Kidney (tissue), 14 donors: ENCODE measurements around the gene CARD10. TPM values are rescaled to one million over a fixed set of nuclear protein-coding genes. Genes with fewer than 3 reads are reported as not detected.

Source experiments
- DNase-seq, 5 donors: peaks; one replicate each; pipeline ENCODE4 v3.0.0-alpha.2; 2013 to 2020
- FAIRE-seq: peaks from 2 replicates; lab custom pipeline; 2012; peaks lifted over from hg19 to GRCh38; lab: Jason Lieb, UNC
- H3K27ac ChIP-seq, 2 donors: one replicate each; pipeline ENCODE4 v1.7.0; 2013; ENCODE audit warnings: low read depth in 2 of 2, low read length in 2 of 2, inconsistent platforms in 1 of 2
- H3K27me3 ChIP-seq: one replicate; pipeline ENCODE4 v1.7.1; 2013; ENCODE audit warnings: low read length, inconsistent platforms; ENCODE audit not compliant: control insufficient read depth, insufficient read depth
- H3K36me3 ChIP-seq, 3 donors: one replicate each; pipeline versions ENCODE4 v1.7.0 to v1.7.1; 2013; ENCODE audit warnings: low read length in 3 of 3, control low read depth in 1 of 3, inconsistent platforms in 1 of 3; ENCODE audit not compliant: insufficient read depth in 3 of 3, control insufficient read depth in 2 of 3
- H3K4me1 ChIP-seq, 3 donors: one replicate each; pipeline versions ENCODE4 v1.7.0 to v1.7.1; 2013; ENCODE audit warnings: low read length in 3 of 3, inconsistent platforms in 1 of 3, low read depth in 1 of 3; ENCODE audit not compliant: control insufficient read depth in 2 of 3, insufficient read depth in 2 of 3
- H3K4me3 ChIP-seq, 3 donors: one replicate each; pipeline versions ENCODE4 v1.7.0 to v1.8.1; 2013; ENCODE audit warnings: low read length in 3 of 3, control low read depth in 1 of 3, inconsistent platforms in 1 of 3
- H3K9ac ChIP-seq, 3 donors: one replicate each; pipeline versions ENCODE4 v1.7.0 to v1.7.1; 2013; ENCODE audit warnings: low read length in 3 of 3, control low read depth in 1 of 3, inconsistent platforms in 1 of 3
- H3K9me3 ChIP-seq, 3 donors: one replicate each; pipeline versions ENCODE4 v1.7.0 to v1.7.1; 2013; ENCODE audit warnings: low read length in 3 of 3, control low read depth in 1 of 3, inconsistent platforms in 1 of 3; ENCODE audit not compliant: control insufficient read depth in 2 of 3, insufficient read depth in 1 of 3
- CTCF ChIP-seq: IDR thresholded peaks from 3 replicates; pipeline ENCODE4 v1.5.1; 2012; ENCODE audit warnings: mild to moderate bottlenecking, moderate library complexity, borderline replicate concordance; ENCODE audit not compliant: insufficient read depth; ENCODE audit errors: extremely low read depth
- intact Hi-C: fragments of 100-400 bp; cut with DNase I; formaldehyde crosslinking; loops from one replicate; pipeline ENCODE4 v1.11.1; 2022
- polyA plus RNA-seq: library from polyadenylated mRNA; stranded (reverse); fragments of 350-450 nt; fragmentation: Illumina TruSeq; extraction: RNeasy Lipid Tissue Mini Kit (QIAGEN cat#74804); gene quantifications from one replicate; pipeline ENCODE4 v1.2.3, GENCODE V29; 2014; ENCODE audit warnings: low read depth, low replicate concordance; ENCODE audit not compliant: insufficient read depth
- total RNA-seq: library from RNA; stranded (reverse); fragmentation: NEBNext Ultra II Directional; extraction: Animal tissue kit (Norgen Biotek cat#: 25700); gene quantifications from one replicate; pipeline ENCODE4 v1.2.1, GENCODE V29; 2021
- donor health status: control.
- donor health status: control.
- donor health status: control.
- donor health status: control.
- donor health status: control.
- donor health status: DM: yes; HTN: yes; CAD: no.
- donor health status: Normal renal cell carcinoma (clear cell type).

Gene CARD10
- total and polyA plus RNA-seq, 2 donors from 2014 or later = 32.4 to 42.3 TPM

- peak overlapping the region; percentile 97 to 98 for H3K27ac ChIP-seq
- peaks cover 12 to 57% (median 24%) of the 10 kb centered on the region in 3 donors for H3K4me1 ChIP-seq
- H3K9ac ChIP-seq = peak overlapping the region; percentile 43 to 96 (median 93)
- FAIRE-seq = no peak
- no peaks in the 10 kb centered on the region for H3K27me3 ChIP-seq
- H3K36me3 ChIP-seq = peaks cover 0 to 5% (median 0%) of the 10 kb centered on the region in 3 donors
- DNase-seq = peak; percentile 95 to 97 (median 96)
- peak; percentile 58 for TF ChIP-seq CTCF
- H3K4me3 ChIP-seq = peak overlapping the region; percentile 62 to 69 (median 65)
- intact Hi-C loops = no loop called here
- H3K9me3 ChIP-seq = no peaks in the 10 kb centered on the region
These were observed 42.2 kb upstream of the CARD10 start for GRCh38 chr22:37561212-37562048.

GRCh38 chr22:37560608-37561211 lies 41.5 kb upstream of the CARD10 start:
- no peak for TF ChIP-seq CTCF
- FAIRE-seq = no peak
- no peaks in the 10 kb centered on the region for H3K9me3 ChIP-seq
- intact Hi-C loops = no loop called here
- H3K4me1 ChIP-seq = peaks cover 12 to 52% (median 24%) of the 10 kb centered on the region in 3 donors
- no peaks in the 10 kb centered on the region for H3K27me3 ChIP-seq
- H3K27ac ChIP-seq = peak overlapping the region; percentile 97 to 98
- peak overlapping the region; percentile 62 to 69 (median 65) for H3K4me3 ChIP-seq
- H3K36me3 ChIP-seq = peaks cover 0 to under 1% (median 0%) of the 10 kb centered on the region in 3 donors
- DNase-seq = peak; percentile 65 to 91 (median 81)
- peak overlapping the region; percentile 33 to 96 (median 93) for H3K9ac ChIP-seq

- Histone ChIP-seq H3K9me3 (no peaks in the 10 kb centered on the region), H3K9ac (peak within 1 kb of the TSS; percentile 33 to 96 (median 93)), H3K27ac (peak within 1 kb of the TSS; percentile 97 to 98), H3K4me1 (peaks cover 12 to 53% (median 24%) of the 10 kb centered on the region in 3 donors), H3K27me3 (no peaks in the 10 kb centered on the region), H3K36me3 (no peaks in the 10 kb centered on the region), H3K4me3 (peak within 1 kb of the TSS; percentile 62 to 69 (median 65))
- intact Hi-C loops = no loop called here
- TF ChIP-seq CTCF = no peak
- FAIRE-seq (no peak), DNase-seq (peak; percentile 54 to 89 (median 69))
These were observed 40.8 kb upstream of the CARD10 start, which contains the start of gene CDC42EP1 for GRCh38 chr22:37559901-37560607. Gene CDC42EP1 (plus strand): TSS chr22:37560480. CDS start chr22:37566350, 5,870 bp downstream.
